HL-60 (cell line): Measurements from ENCODE around the gene RGR.

Experiments used
- POLR2AphosphoS5 ChIP-seq: IDR thresholded peaks from 2 replicates; pipeline ENCODE4 v1.6.1; 2012; ENCODE audit warnings: low read depth
- TF ChIP-seq, protein P1 (sequence below): IDR thresholded peaks from one replicate; pipeline ENCODE4 v1.5.1; 2011; ENCODE audit warnings: low read length, control low read depth, inconsistent platforms; ENCODE audit not compliant: insufficient read depth

DNA sequence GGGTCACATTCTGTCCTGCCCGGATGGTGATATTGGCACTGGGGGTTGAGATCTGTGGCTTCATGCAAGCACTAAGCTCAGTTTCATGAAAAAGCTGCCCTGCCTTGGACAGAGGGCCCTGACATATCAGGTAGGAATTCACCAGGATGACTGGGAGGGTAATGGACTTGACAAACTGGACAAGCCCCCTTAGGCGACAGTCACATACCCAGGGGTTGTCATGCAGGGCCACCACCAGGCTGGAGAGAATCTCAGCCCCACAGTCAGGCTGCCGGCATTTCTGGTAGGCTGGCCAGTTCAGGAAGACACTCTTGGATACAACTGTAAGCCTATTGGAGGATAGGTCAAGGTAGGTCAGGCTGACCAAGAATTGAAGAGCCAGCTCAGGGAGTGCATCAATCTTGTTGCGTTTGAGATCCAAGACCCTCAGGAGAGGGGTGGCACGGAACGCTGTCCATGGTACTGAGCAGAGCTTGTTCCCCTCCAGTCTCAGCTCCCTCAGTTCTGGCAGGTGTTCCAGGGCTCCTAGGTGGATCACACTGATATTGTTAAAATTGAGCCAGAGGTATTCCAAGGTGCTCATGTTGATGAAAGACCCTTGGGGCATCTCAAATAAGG is 20.3 kb upstream of the RGR start:
- TF ChIP-seq, protein P1, sequence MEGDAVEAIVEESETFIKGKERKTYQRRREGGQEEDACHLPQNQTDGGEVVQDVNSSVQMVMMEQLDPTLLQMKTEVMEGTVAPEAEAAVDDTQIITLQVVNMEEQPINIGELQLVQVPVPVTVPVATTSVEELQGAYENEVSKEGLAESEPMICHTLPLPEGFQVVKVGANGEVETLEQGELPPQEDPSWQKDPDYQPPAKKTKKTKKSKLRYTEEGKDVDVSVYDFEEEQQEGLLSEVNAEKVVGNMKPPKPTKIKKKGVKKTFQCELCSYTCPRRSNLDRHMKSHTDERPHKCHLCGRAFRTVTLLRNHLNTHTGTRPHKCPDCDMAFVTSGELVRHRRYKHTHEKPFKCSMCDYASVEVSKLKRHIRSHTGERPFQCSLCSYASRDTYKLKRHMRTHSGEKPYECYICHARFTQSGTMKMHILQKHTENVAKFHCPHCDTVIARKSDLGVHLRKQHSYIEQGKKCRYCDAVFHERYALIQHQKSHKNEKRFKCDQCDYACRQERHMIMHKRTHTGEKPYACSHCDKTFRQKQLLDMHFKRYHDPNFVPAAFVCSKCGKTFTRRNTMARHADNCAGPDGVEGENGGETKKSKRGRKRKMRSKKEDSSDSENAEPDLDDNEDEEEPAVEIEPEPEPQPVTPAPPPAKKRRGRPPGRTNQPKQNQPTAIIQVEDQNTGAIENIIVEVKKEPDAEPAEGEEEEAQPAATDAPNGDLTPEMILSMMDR: no peak
- no peak for TF ChIP-seq POLR2AphosphoS5
